ENCODE data around the gene LCOR. TPM values are rescaled to one million over a fixed set of nuclear protein-coding genes. Genes with fewer than 3 reads are reported as not detected.

LCOR gene
- polyA plus RNA-seq, 2 donors, result 2.9 to 5.9 TPM

DNA sequence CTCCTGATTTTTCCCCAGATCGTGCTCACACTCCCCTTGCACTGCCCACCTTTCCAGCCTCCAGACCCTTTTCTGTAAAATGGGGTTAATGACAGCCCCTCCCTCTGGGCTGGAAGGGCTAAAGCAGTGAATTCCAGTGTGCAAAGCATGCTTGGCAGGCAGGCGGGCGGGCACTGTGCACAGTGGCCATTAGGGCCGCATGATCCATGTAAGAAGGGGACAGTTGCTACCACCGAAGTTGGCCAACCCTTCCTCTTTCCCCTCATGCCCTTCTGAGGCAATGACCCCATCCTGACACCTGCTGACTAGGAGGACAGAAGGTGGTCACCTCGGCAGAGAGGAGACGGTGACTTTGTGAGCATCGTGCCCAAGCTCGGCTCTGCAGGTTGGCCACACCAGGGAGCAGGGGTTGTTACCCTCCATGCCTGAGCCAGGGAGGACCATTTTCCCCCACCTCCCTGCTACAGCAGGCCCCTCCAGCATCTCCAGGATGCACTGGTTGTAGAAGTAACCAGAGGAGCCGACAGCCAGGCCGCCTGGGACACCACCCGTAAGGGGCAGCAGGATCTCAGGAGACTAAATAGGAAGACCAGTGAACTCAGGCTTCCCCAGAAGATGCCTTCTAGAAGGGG, 187.2 kb downstream of the LCOR start:
- Histone ChIP-seq H3K27ac (ENCODE audit: low read depth in 2 of 2, low read length in 1 of 2) (no peak overlapping the region), H3K27me3 (ENCODE audit: control insufficient read depth in 1 of 2, insufficient read depth in 2 of 2, low read length in 2 of 2) (no peaks in the 10 kb centered on the region), H3K4me3 (ENCODE audit: low read depth in 1 of 2, low read length in 2 of 2) (no peak overlapping the region), H3K36me3 (ENCODE audit: control insufficient read depth in 2 of 2, insufficient read depth in 2 of 2, low read length in 1 of 2) (no peaks in the 10 kb centered on the region), H3K9me3 (ENCODE audit: control insufficient read depth in 2 of 2, insufficient read depth in 1 of 2, low read depth in 1 of 2, low read length in 1 of 2) (no peaks in the 10 kb centered on the region), H3K4me1 (ENCODE audit: control insufficient read depth in 2 of 2, insufficient read depth in 2 of 2, low read length in 1 of 2) (peaks cover 0 to 2% of the 10 kb centered on the region in 2 donors)
- WGBS, 2 donors, result 91 to 96% methylated on average over 12 of the region's 12 CpGs

GRCh38 chr10:97020452-97021400, 188.6 kb downstream of the LCOR start:
- no peaks in the 10 kb centered on the region for H3K27me3 ChIP-seq (ENCODE audit: control insufficient read depth in 1 of 2, insufficient read depth in 2 of 2, low read length in 2 of 2)
- H3K9me3 ChIP-seq (ENCODE audit: control insufficient read depth in 2 of 2, insufficient read depth in 1 of 2, low read depth in 1 of 2, low read length in 1 of 2), result no peaks in the 10 kb centered on the region
- 50 to 59% methylated on average over 25 of the region's 25 CpGs for WGBS, 2 donors
- peaks cover 0 to 2% of the 10 kb centered on the region in 2 donors for H3K4me1 ChIP-seq (ENCODE audit: control insufficient read depth in 2 of 2, insufficient read depth in 2 of 2, low read length in 1 of 2)
- H3K4me3 ChIP-seq (ENCODE audit: low read depth in 1 of 2, low read length in 2 of 2), result no peak overlapping the region
- peak overlapping the region in 1 of 2 donors; percentile 14 for H3K27ac ChIP-seq (ENCODE audit: low read depth in 2 of 2, low read length in 1 of 2)
- H3K36me3 ChIP-seq (ENCODE audit: control insufficient read depth in 2 of 2, insufficient read depth in 2 of 2, low read length in 1 of 2), result no peaks in the 10 kb centered on the region

- Histone ChIP-seq H3K36me3 (ENCODE audit: control insufficient read depth in 2 of 2, insufficient read depth in 2 of 2, low read length in 1 of 2) (no peaks in the 10 kb centered on the region), H3K4me1 (ENCODE audit: control insufficient read depth in 2 of 2, insufficient read depth in 2 of 2, low read length in 1 of 2) (peaks cover 0 to 2% of the 10 kb centered on the region in 2 donors), H3K4me3 (ENCODE audit: low read depth in 1 of 2, low read length in 2 of 2) (no peak overlapping the region), H3K9me3 (ENCODE audit: control insufficient read depth in 2 of 2, insufficient read depth in 1 of 2, low read depth in 1 of 2, low read length in 1 of 2) (no peaks in the 10 kb centered on the region), H3K27me3 (ENCODE audit: control insufficient read depth in 1 of 2, insufficient read depth in 2 of 2, low read length in 2 of 2) (no peaks in the 10 kb centered on the region), H3K27ac (ENCODE audit: low read depth in 2 of 2, low read length in 1 of 2) (no peak overlapping the region)
- 91 to 96% methylated on average over 7 of the region's 7 CpGs for WGBS, 2 donors
Measured at GRCh38 chr10:97022616-97023015, 190.5 kb downstream of the LCOR start.

GRCh38 chr10:97023401-97024167, 191.5 kb downstream of the LCOR start:
- no peaks in the 10 kb centered on the region for H3K27me3 ChIP-seq (ENCODE audit: control insufficient read depth in 1 of 2, insufficient read depth in 2 of 2, low read length in 2 of 2)
- H3K27ac ChIP-seq (ENCODE audit: low read depth in 2 of 2, low read length in 1 of 2), result no peak overlapping the region
- H3K36me3 ChIP-seq (ENCODE audit: control insufficient read depth in 2 of 2, insufficient read depth in 2 of 2, low read length in 1 of 2), result no peaks in the 10 kb centered on the region
- 75 to 77% methylated on average over 14 of the region's 14 CpGs for WGBS, 2 donors
- no peaks in the 10 kb centered on the region for H3K9me3 ChIP-seq (ENCODE audit: control insufficient read depth in 2 of 2, insufficient read depth in 1 of 2, low read depth in 1 of 2, low read length in 1 of 2)
- peaks cover 0 to 2% of the 10 kb centered on the region in 2 donors for H3K4me1 ChIP-seq (ENCODE audit: control insufficient read depth in 2 of 2, insufficient read depth in 2 of 2, low read length in 1 of 2)
- H3K4me3 ChIP-seq (ENCODE audit: low read depth in 1 of 2, low read length in 2 of 2), result no peak overlapping the region

DNA sequence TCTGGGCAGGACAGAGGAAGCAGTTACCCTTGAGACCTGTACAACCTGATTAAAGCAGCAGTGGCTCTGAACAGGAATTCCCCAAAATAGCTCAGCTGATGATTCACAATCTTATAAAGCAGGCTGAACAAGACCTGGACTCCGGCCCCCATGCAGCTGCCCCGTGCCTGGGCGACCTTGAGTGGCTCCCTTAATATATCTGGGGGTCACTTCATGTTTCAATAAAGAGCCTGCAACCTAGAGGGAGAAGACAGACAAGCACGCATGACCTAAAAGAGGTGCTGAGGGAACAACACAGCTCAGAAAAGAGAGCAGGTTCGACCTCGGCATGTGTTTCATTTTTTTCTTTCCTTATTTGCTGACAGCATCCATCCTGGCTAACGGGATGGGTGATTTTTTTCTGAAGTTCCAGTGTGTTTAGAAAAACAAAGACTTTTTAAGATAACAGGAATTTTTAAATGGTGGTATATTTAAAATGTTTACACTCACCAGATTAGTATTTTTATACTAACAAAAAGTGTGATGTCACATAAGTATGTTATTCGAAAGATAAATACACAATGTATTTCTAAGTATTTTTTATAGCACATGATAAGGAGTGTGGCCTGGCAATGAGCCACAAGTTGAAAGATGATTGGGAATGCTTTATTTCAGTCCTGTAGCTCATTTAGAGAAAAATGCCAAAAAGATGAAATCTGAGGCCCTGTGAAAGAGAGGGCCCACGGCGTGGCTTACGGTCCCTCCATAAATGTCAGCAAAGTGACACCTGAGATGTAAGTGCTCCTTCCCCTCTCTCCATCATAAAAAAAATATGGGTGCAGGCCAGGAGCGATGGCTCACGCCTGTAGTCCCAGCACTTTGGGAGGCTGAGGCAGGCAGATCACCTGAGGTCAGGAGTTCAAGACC, 192.3 kb downstream of the LCOR start:
- Histone ChIP-seq H3K4me3 (ENCODE audit: low read depth in 1 of 2, low read length in 2 of 2) (no peak overlapping the region), H3K36me3 (ENCODE audit: control insufficient read depth in 2 of 2, insufficient read depth in 2 of 2, low read length in 1 of 2) (no peaks in the 10 kb centered on the region), H3K4me1 (ENCODE audit: control insufficient read depth in 2 of 2, insufficient read depth in 2 of 2, low read length in 1 of 2) (peaks cover 0 to 2% of the 10 kb centered on the region in 2 donors), H3K9me3 (ENCODE audit: control insufficient read depth in 2 of 2, insufficient read depth in 1 of 2, low read depth in 1 of 2, low read length in 1 of 2) (no peaks in the 10 kb centered on the region), H3K27ac (ENCODE audit: low read depth in 2 of 2, low read length in 1 of 2) (no peak overlapping the region), H3K27me3 (ENCODE audit: control insufficient read depth in 1 of 2, insufficient read depth in 2 of 2, low read length in 2 of 2) (no peaks in the 10 kb centered on the region)
- WGBS, 2 donors, result 45 to 55% methylated on average over 13 of the region's 13 CpGs

DNA sequence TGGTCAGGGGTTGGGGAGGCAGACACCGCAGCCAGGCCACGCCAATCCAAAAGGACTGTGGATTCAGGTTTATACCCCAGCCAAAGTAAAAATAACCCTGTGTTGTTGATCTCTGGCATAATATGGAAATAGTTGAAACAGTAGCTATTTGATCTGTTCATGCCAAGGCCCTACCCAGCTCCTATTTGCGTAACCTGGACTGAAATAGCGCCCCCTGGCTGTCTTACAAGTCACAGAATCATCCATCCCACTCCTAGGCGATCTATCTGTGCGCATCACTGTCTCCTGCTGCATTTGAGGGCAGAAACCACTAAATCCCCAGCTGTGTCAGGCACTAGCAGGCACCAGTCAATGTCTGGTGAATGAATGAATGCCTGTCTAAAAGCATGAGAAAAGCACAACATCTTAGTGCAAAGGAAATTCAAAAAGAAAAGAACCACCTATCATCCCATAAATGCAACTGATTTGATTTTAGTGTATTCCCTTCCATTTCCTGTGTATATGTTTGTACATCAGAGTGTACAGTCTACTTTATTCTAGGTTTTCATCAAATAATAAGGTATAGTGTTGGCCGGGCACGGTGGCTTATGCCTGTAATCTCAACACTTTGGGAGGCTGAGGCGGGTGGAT, 193.6 kb downstream of the LCOR start:
- peaks cover 0 to 2% of the 10 kb centered on the region in 2 donors for H3K4me1 ChIP-seq (ENCODE audit: control insufficient read depth in 2 of 2, insufficient read depth in 2 of 2, low read length in 1 of 2)
- 75 to 77% methylated on average over 9 of the region's 9 CpGs for WGBS, 2 donors
- H3K4me3 ChIP-seq (ENCODE audit: low read depth in 1 of 2, low read length in 2 of 2), result no peak overlapping the region
- no peaks in the 10 kb centered on the region for H3K36me3 ChIP-seq (ENCODE audit: control insufficient read depth in 2 of 2, insufficient read depth in 2 of 2, low read length in 1 of 2)
- H3K27me3 ChIP-seq (ENCODE audit: control insufficient read depth in 1 of 2, insufficient read depth in 2 of 2, low read length in 2 of 2), result no peaks in the 10 kb centered on the region
- no peak overlapping the region for H3K27ac ChIP-seq (ENCODE audit: low read depth in 2 of 2, low read length in 1 of 2)
- H3K9me3 ChIP-seq (ENCODE audit: control insufficient read depth in 2 of 2, insufficient read depth in 1 of 2, low read depth in 1 of 2, low read length in 1 of 2), result no peaks in the 10 kb centered on the region

- H3K4me3 ChIP-seq (ENCODE audit: low read depth in 1 of 2, low read length in 2 of 2), result no peak overlapping the region
- no peaks in the 10 kb centered on the region for H3K36me3 ChIP-seq (ENCODE audit: control insufficient read depth in 2 of 2, insufficient read depth in 2 of 2, low read length in 1 of 2)
- 88 to 92% methylated on average over 2 of the region's 2 CpGs for WGBS, 2 donors
- H3K27ac ChIP-seq (ENCODE audit: low read depth in 2 of 2, low read length in 1 of 2), result no peak overlapping the region
- H3K4me1 ChIP-seq (ENCODE audit: control insufficient read depth in 2 of 2, insufficient read depth in 2 of 2, low read length in 1 of 2), result peaks cover 0 to 2% of the 10 kb centered on the region in 2 donors
- no peaks in the 10 kb centered on the region for H3K27me3 ChIP-seq (ENCODE audit: control insufficient read depth in 1 of 2, insufficient read depth in 2 of 2, low read length in 2 of 2)
- H3K9me3 ChIP-seq (ENCODE audit: control insufficient read depth in 2 of 2, insufficient read depth in 1 of 2, low read depth in 1 of 2, low read length in 1 of 2), result no peaks in the 10 kb centered on the region
Measured at GRCh38 chr10:97028126-97028831, 196.2 kb downstream of the LCOR start.

DNA sequence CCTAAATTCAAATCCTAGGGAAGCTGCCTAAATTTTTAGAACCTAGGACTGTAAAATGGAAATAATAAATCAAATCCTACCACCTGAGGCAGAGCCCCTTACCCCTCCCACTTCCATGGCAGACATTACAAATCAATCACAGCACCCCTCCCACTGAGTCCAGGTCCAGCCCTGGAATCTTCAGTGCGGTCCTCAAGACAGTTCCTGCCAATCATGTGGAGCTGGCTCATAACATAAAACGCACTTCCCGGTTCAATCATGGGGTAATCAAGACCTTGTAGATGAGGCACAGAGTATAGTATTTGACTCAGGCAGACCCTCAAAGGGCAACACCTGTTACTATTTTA, 196.7 kb downstream of the LCOR start:
- peaks cover 0 to under 1% of the 10 kb centered on the region in 2 donors for H3K4me1 ChIP-seq (ENCODE audit: control insufficient read depth in 2 of 2, insufficient read depth in 2 of 2, low read length in 1 of 2)
- H3K36me3 ChIP-seq (ENCODE audit: control insufficient read depth in 2 of 2, insufficient read depth in 2 of 2, low read length in 1 of 2), result no peaks in the 10 kb centered on the region
- no peaks in the 10 kb centered on the region for H3K9me3 ChIP-seq (ENCODE audit: control insufficient read depth in 2 of 2, insufficient read depth in 1 of 2, low read depth in 1 of 2, low read length in 1 of 2)
- no peaks in the 10 kb centered on the region for H3K27me3 ChIP-seq (ENCODE audit: control insufficient read depth in 1 of 2, insufficient read depth in 2 of 2, low read length in 2 of 2)
- WGBS, 2 donors, result 87 to 92% methylated on average over 3 of the region's 3 CpGs
- H3K27ac ChIP-seq (ENCODE audit: low read depth in 2 of 2, low read length in 1 of 2), result no peak overlapping the region
- H3K4me3 ChIP-seq (ENCODE audit: low read depth in 1 of 2, low read length in 2 of 2), result no peak overlapping the region

All from esophagus (tissue), 2 donors.